Central memory CD4-positive, alpha-beta T cell (primary cell): Measurements from ENCODE around the gene LLCFC1.

Experiments used
- DNase-seq: peaks from one replicate; pipeline ENCODE4 v3.0.0; 2022
- total RNA-seq, 3 experiments: gene quantifications; one replicate each; lab custom pipeline; 2026; lab: John Stamatoyannopoulos, UW

LLCFC1 gene
- 0 reads per million in 3 experiments for total RNA-seq

- no peak for DNase-seq
Observed at GRCh38 chr7:142939226-142939910, at the start of gene LLCFC1. TSS of gene LLCFC1 (plus strand) at chr7:142939484. CDS start at chr7:142939622, 138 bp downstream.

GRCh38 chr7:142889816-142890215 lies 49.5 kb upstream of the LLCFC1 start:
- no peak for DNase-seq

- DNase-seq = no peak
Observed at GRCh38 chr7:142890874-142891485, 48.3 kb upstream of the LLCFC1 start.

GRCh38 chr7:142891490-142892082 lies 47.7 kb upstream of the LLCFC1 start:
- DNase-seq = no peak

GRCh38 chr7:142892951-142893350 lies 46.3 kb upstream of the LLCFC1 start:
- DNase-seq = no peak

- no peak for DNase-seq
Observed at GRCh38 chr7:142894112-142894984, 44.9 kb upstream of the LLCFC1 start.

- DNase-seq = no peak
Observed at GRCh38 chr7:142894985-142895593, 44.2 kb upstream of the LLCFC1 start.

- DNase-seq = no peak
Observed at GRCh38 chr7:142896151-142896550, 43.1 kb upstream of the LLCFC1 start.

GRCh38 chr7:142896741-142897379 lies 42.4 kb upstream of the LLCFC1 start:
- no peak for DNase-seq

- DNase-seq = no peak
Observed at GRCh38 chr7:142897691-142898090, 41.6 kb upstream of the LLCFC1 start.

- no peak for DNase-seq
Observed at GRCh38 chr7:142898377-142899170, 40.7 kb upstream of the LLCFC1 start.

- DNase-seq = no peak
Observed at GRCh38 chr7:142899661-142900060, 39.6 kb upstream of the LLCFC1 start.

GRCh38 chr7:142901426-142902259 lies 37.6 kb upstream of the LLCFC1 start:
- no peak for DNase-seq

GRCh38 chr7:142904128-142904527 lies 35.2 kb upstream of the LLCFC1 start:
- no peak for DNase-seq

GRCh38 chr7:142905759-142906158 lies 33.5 kb upstream of the LLCFC1 start:
- DNase-seq = no peak

GRCh38 chr7:142906643-142907042 lies 32.6 kb upstream of the LLCFC1 start:
- no peak for DNase-seq

GRCh38 chr7:142908290-142908689 lies 31.0 kb upstream of the LLCFC1 start:
- no peak for DNase-seq

- no peak for DNase-seq
Observed at GRCh38 chr7:142908921-142909890, 30.1 kb upstream of the LLCFC1 start.

GRCh38 chr7:142910031-142910433 lies 29.3 kb upstream of the LLCFC1 start:
- DNase-seq = no peak
